LoVo (cell line): ENCODE data around the gene THEM4.

Source experiments
- DNase-seq: peaks from one replicate; pipeline ENCODE4 v3.0.0-alpha.2; 2016; ENCODE audit warnings: low spot score

THEM4 gene

DNA sequence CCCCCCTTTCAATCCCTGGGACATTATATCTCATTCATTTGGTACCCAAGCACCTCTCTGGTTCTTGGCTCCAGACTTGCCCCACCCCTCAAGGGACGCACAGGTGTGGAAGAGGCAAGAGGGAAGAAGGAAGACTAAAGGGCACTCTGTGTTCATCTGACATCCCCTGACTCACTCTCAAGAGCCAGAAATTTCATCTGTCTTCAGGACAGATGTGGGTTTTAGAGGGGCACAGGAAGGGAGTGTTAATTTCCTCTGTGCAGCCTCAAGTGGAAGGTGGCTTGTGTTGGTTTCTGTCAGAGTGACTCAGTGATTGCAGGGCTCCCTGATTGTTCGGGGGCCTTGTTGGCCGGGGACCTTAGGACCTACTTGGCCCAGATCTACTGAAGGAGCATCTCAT lies 72.1 kb downstream of the THEM4 start:
- DNase-seq, result no peak

DNA sequence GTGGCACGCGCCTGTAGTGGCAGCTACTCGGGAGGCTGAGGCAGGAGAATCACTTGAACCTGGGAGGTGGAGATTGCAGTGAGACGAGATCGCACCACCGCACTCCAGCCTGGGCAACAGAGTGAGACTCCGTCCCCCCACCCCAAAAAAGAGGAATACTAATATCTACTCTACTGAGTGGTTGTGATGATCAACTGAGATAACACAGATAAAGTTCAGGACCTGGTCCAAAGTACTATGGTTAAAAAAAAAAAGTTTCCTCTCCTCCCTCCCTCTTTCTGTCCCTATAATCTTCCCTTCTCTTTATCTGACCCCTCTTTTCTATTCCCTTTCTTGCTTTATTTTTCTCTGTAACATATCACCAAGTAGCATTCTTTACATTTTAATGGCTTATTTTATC lies 73.7 kb downstream of the THEM4 start:
- DNase-seq, result no peak

DNA sequence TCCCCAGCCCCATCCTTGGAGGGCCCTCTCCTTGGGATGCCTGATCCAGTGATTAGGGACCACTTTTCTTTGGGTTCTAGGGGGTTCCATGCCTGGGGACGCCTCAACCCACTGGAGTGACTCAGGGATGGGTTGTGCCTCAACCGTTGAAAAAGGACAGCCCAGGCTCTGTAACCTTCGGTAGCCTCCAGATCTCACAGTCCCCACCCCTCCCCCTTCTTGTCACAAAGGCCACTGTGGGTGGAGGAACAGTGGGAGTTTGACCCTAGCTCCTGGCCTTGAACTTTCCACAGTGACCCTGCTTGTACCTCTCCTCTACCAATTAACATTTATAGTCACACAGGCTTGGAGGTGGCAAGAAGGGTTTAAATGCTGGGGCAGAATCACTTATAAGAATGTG lies 75.1 kb downstream of the THEM4 start:
- DNase-seq, result no peak

DNA sequence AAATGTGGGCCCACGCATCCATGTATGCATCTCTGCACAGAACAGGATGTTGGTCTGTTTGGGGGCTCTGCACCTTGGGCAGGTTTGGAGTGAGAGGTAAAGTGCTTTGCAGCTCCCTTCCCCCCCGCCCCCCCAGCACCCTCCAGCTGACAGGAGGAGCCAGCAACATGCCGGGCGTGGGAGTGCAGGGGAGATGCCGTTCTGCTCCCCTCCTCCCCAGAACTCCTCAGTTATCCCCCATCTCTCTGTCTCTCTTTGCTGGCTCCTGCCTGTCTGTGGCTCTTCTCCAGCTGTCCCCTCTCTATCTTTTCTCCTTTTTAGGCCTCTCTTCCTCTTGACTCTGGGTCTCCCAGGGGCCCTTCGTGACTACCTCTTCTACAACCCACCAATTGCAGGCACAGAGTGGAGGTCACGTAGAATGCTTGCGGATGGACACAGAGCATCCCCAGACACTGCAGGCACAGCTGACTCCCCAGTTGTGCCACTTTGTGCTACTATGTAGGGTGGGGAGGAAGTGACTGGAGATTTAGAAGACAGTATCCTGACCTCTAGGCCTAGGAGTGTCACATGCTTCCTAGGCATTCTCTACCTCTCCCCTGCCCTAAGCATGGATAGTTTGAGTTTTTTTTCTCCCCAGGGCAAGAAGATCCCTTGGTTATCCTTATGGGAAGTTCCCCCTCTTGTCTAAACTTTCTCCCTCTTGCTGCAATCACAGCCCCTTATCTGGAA lies 76.0 kb downstream of the THEM4 start:
- no peak for DNase-seq

- DNase-seq, result no peak
Observed at GRCh38 chr1:151832318-151832980, 76.9 kb downstream of the THEM4 start.

DNA sequence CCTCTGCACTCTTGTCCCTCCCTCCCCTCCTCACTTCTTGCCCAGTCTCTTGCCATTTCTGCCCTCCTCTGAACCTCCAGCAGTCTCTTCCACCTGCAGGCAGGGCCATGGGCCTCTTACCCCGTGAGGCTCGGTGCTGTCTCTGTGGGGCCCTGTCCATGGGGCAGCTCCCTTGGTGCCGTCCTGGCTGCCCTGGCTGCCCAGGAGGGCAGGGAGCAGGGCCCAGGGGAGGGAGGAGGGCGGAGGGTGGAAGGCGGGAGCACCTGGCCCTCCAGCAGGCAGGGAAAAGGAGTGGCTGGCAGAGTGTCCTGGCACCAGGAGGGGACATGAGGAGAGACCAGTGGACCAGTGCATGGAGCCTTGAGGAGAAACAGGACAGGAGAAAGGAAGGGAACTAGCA lies 77.7 kb downstream of the THEM4 start, which contains the start of gene RORC:
TSS of gene RORC (minus strand) at position 198 of the 400 bp plus-strand sequence. CDS start at position 160, 38 bp downstream.
- DNase-seq, result no peak

DNA sequence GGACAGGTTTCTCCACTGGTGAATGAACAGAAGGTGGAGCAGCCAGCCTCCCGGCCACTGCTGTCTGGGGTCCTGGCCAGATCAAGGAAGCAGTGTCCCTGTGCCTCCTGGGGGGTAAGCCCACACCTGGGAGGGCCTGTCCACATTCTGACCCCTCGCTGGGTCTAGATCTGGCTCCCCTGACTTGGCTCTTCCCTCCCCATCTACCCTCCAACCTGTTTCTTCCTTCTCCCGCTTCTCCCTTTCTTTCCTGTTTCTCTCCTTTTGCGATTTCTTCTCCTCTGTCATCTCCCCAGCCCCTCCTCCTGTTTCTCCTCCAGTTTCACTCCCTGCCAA lies 78.1 kb downstream of the THEM4 start:
- no peak for DNase-seq

DNA sequence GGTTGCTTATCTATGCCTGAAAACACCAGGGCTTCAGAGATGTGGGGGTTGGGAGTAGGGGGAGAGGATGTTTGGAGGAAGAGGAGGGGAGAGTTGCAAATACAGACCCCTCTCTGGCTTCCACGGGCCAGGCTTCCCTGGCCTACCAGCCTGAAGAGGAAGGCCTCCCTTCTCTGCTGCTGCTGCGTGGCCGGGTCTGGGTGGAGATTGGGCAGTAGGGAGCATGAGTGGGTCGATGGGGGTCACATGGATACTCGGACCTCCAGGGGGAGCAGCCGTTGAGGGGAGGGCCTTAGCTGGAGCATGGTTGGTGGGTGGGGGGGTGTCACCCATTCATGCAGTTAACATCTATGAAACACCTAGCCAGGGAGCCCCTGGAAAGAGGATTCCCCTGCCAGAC lies 79.3 kb downstream of the THEM4 start:
- DNase-seq, result no peak

DNA sequence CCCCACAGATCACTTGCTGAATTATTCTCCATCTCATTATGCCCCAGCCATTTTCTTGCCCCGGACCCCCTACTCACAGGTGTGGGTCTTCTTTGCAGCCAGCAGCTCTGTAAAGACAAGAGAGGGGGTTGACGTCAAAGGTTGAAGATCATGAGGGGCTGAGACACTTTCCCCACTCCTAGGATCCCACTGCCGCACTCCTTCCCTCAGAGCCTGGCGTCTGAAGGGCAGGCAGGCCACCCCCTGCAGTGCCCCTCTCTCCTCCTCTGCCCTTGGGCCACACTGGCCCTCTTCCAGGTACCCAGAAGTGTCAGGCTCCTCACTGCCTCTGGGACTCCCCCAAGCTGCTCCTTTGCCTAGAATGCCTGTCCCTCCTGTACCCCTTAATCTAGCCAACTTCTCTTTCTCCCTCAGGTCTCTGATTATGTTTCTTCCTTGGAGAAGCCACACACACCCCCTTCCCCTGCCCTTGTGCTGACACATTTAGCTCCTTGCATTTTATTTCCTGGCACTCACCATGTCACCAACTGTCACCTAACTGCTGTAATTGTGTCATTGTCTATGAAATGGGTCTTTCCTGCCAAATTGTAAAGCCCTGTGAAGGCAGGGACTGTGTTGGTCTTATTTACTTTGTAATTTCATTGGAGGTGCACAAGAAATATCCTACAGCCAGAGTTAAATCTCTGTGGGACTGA lies 79.8 kb downstream of the THEM4 start:
- DNase-seq, result no peak

DNA sequence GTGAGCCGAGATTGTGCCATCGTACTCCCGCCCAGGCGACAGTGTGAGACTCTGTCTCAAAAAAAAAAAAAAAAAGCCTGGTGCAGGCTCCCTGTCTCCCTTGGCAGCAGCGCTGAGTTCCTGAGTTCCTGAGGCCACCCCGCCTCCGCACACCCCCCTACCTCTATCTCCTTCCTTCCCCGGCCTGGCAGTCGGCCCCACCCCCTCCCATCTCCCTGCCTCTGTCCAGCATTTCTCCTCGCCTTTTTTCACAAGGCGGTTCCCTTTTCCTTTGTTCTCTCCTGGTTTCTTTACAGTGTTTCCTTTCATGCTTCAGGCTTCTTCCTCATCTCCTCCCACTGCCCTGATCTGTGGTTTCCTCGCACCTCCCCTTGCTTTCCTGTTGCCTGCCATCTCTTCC lies 80.4 kb downstream of the THEM4 start:
- DNase-seq, result no peak

GRCh38 chr1:151827853-151828252 lies 81.5 kb downstream of the THEM4 start:
- DNase-seq, result no peak

DNA sequence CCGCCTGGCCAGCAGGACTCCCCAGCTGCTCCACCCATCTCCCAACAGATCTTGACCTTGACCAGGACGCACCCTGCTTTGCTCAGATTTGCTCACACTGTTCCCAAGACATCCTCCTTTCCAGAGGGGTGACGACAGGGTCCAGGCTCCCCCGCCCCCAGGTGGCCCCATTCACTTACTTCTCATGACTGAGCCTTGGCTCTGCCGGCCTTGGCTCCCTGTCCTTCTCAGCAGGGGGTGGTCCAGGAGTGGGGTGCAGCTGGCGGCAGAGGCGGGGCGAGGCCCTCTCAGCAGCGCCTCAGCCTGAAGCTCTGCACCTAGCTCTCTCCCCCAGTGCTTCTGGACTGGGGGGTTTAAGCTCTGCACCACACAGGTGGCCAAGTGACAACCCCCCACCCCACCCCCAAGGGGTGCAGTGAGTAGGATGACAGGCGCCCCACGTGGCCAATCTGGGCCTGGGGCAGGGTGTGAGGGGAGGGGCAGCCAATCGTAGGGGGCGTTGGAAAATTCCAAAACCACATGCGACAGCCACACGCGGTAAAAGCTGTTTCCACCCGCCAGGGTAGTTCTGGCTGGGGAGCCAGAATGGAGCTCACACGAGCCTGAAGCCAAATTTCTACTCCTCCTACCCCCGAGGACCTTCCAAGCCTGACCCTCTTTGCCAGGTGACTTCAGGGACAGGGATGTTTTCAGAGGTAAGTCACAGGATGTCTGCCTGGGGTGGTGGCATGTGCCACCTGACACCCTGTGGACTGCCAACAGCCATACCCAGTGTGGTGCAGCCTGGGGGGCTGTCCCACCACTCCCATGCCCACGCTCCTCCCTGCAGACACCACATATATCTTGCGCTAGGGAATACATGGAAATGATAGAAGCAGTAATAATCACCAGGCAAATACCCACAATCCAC lies 83.3 kb downstream of the THEM4 start:
- DNase-seq, result no peak

DNA sequence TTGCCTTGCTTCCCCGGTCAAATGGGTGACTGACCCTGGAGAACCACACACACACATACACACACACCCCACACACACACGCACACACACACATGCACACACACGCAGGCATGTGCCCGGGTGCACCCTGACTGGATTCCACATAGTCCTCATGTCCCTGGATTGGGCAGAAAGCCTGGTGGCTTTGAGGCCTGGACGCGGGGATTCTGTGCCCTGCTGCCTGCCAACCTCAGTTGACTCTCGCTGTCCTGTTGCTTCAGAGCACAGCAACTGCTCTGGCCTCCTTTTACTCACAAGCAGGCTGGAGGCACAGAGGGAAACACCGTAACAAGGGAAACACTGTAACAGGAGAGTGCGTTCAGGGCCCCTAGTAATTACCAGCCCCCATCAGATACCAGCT lies 84.1 kb downstream of the THEM4 start:
- no peak for DNase-seq
